Measurements from ENCODE around the gene SCLY. TPM values are rescaled to one million over a fixed set of nuclear protein-coding genes. Genes with fewer than 3 reads are reported as not detected.
"Not testable (repeated sequence)": the region's sequence is repeated elsewhere in the genome, so short reads cannot be mapped to it uniquely, and the experiment has no call there.

The SCLY gene
- total and polyA plus RNA-seq, 2 of the 13 experiments (the other 11 are each of a cell fraction or from before 2014, with no cell fraction given), result 27.9 to 38.6 TPM

- Histone ChIP-seq H3K4me1 (ENCODE audit: insufficient read depth, low read length) (peaks cover 40% of the 10 kb centered on the region), H3K4me2 (ENCODE audit: low read depth, low read length) (no peak overlapping the region), H3K9ac (ENCODE audit: insufficient read depth, low read depth, low read length) (no peak overlapping the region), H3K4me3 (replicated peaks in 1 of 3; ENCODE audit: insufficient read depth in 1 of 3, low read depth in 2 of 3, low read length in 3 of 3) (no peak overlapping the region), H2AFZ (ENCODE audit: low read length) (no peak overlapping the region), H3K27ac (ENCODE audit: extremely low read length, insufficient read depth, low read length) (no peak overlapping the region), H4K20me1 (ENCODE audit: insufficient read depth, low read length) (no peaks in the 10 kb centered on the region), H3K36me3 (replicated peaks in 1 of 2; ENCODE audit: control insufficient read depth in 1 of 2, insufficient read depth in 2 of 2, low read length in 2 of 2) (peaks cover 17 to 48% of the 10 kb centered on the region in 2 experiments), H3K27me3 (ENCODE audit: control insufficient read depth in 1 of 2, insufficient read depth in 2 of 2, low read length in 2 of 2) (no peaks in the 10 kb centered on the region; a peak in 1 of 5 replicates), H3K9me3 (ENCODE audit: low read length) (no peaks in the 10 kb centered on the region), H3K79me2 (ENCODE audit: insufficient read depth, low read length) (peaks cover 26% of the 10 kb centered on the region)
- CTCF ChIA-PET (ENCODE audit: low intra/inter-chr PET ratio, low total read pairs), result no interaction called here
- in situ Hi-C loops (cut with HindIII; ENCODE audit: extremely low pct_ligation_motif_present, low pct_unique_long_range_greater_than_20kb) (no loop called here), intact Hi-C loops (cut with micrococcal nuclease; ENCODE audit: unreplicated experiment) (loop anchor here (10.0 kb wide), 1 partner anchor 379 kb away; no protein-coding TSS in a partner anchor)
- TF ChIP-seq MAFK (conservative IDR thresholded peaks at IDR 0.05 in 1 of 2, IDR thresholded peaks at IDR 0.05 in 1 of 2; ENCODE audit: low read length in 2 of 2) (peak; percentile 54 to 62), CC2D1A (CRISPR knock-in tag; IDR thresholded peaks at IDR 0.05) (no peak), MAFF (IDR thresholded peaks at IDR 0.05; ENCODE audit: low read depth, low read length) (peak; percentile 48; the same call in 1 of the 2 replicates)
- BruUV-seq (replicated peaks), result no TSS peak
- no peak for DNase-seq (ENCODE audit: low spot score)
- POLR2A ChIA-PET, result no interaction called here
- WGBS (ENCODE audit: low lambda C conversion rate), result 86% methylated on average over 9 of the region's 9 CpGs
- no peak for FAIRE-seq
- no peak for ATAC-seq
These were observed 5.4 kb downstream of the SCLY start for GRCh38 chr2:238066218-238066617.

- CTCF ChIA-PET (ENCODE audit: low intra/inter-chr PET ratio, low total read pairs); DNase-seq (ENCODE audit: low spot score); ATAC-seq; in situ Hi-C loops (cut with HindIII; ENCODE audit: extremely low pct_ligation_motif_present, low pct_unique_long_range_greater_than_20kb); H3K4me2 ChIP-seq (ENCODE audit: low read depth, low read length); H3K27ac ChIP-seq (ENCODE audit: extremely low read length, insufficient read depth, low read length); H4K20me1 ChIP-seq (ENCODE audit: insufficient read depth, low read length); H3K9me3 ChIP-seq (ENCODE audit: low read length); BruUV-seq (replicated peaks); FAIRE-seq; H3K4me3 ChIP-seq (replicated peaks in 1 of 3; ENCODE audit: insufficient read depth in 1 of 3, low read depth in 2 of 3, low read length in 3 of 3); H3K27me3 ChIP-seq (ENCODE audit: control insufficient read depth in 1 of 2, insufficient read depth in 2 of 2, low read length in 2 of 2); POLR2A ChIA-PET; H2AFZ ChIP-seq (ENCODE audit: low read length); H3K9ac ChIP-seq (ENCODE audit: insufficient read depth, low read depth, low read length): not testable (repeated sequence)
- intact Hi-C loops (cut with micrococcal nuclease; ENCODE audit: unreplicated experiment), result loop anchor here (10.0 kb wide), 1 partner anchor 378 kb away; no protein-coding TSS in a partner anchor
- H3K36me3 ChIP-seq (replicated peaks in 1 of 2; ENCODE audit: control insufficient read depth in 1 of 2, insufficient read depth in 2 of 2, low read length in 2 of 2), result peaks cover 17 to 53% of the 10 kb centered on the region in 2 experiments
- TF ChIP-seq ZNF431 (CRISPR knock-in tag; IDR thresholded peaks at IDR 0.05; ENCODE audit: borderline replicate concordance, low read depth), result 0 out of 2 replicates have a peak, but pooled peaks have one; percentile 44
- H3K4me1 ChIP-seq (ENCODE audit: insufficient read depth, low read length), result peaks cover 37% of the 10 kb centered on the region
- H3K79me2 ChIP-seq (ENCODE audit: insufficient read depth, low read length), result peaks cover 21% of the 10 kb centered on the region
- WGBS (ENCODE audit: low lambda C conversion rate), result 94% methylated on average over 7 of the region's 7 CpGs
These were observed 5.9 kb downstream of the SCLY start for GRCh38 chr2:238066718-238067117.
